ENCODE data around the gene PIK3R5. TPM values are rescaled to one million over a fixed set of nuclear protein-coding genes. Genes with fewer than 3 reads are reported as not detected.
"Not testable (repeated sequence)": the region's sequence is repeated elsewhere in the genome, so short reads cannot be mapped to it uniquely, and the experiment has no call there.

Gene PIK3R5
- total RNA-seq, 2 donors from 2014 or later, result 30.7 to 42.9 TPM

- Histone ChIP-seq H3K27ac (no peak overlapping the region), H3K9me3 (no peaks in the 10 kb centered on the region), H3K4me1 (ENCODE audit: control insufficient read depth in 1 of 2, low read depth in 2 of 2) (no peaks in the 10 kb centered on the region), H3K36me3 (no peaks in the 10 kb centered on the region), H3K27me3 (replicated peaks; ENCODE audit: insufficient read depth) (no peaks in the 10 kb centered on the region), H3K4me3 (no peak overlapping the region)
- peak; percentile 58 for TF ChIP-seq CTCF (IDR thresholded peaks at IDR 0.05)
- ATAC-seq (ENCODE audit: insufficient number of reproducible peaks, low FRiP score, low read depth) (no peak), DNase-seq (ENCODE audit: low spot score) (no peak)
Observed at GRCh38 chr17:8994319-8994718, 28.8 kb upstream of the PIK3R5 start.

GRCh38 chr17:8991514-8992285, 26.2 kb upstream of the PIK3R5 start:
- no peaks in the 10 kb centered on the region for H3K36me3 ChIP-seq
- H3K4me1 ChIP-seq (ENCODE audit: control insufficient read depth in 1 of 2, low read depth in 2 of 2), result no peaks in the 10 kb centered on the region
- DNase-seq (ENCODE audit: low spot score) (no peak), ATAC-seq (ENCODE audit: insufficient number of reproducible peaks, low FRiP score, low read depth) (peak; percentile 51)
- H3K27ac ChIP-seq, result no peak overlapping the region
- H3K27me3 ChIP-seq (replicated peaks; ENCODE audit: insufficient read depth), result no peaks in the 10 kb centered on the region
- H3K9me3 ChIP-seq, result no peaks in the 10 kb centered on the region
- TF ChIP-seq CTCF (IDR thresholded peaks at IDR 0.05), result peak; percentile 90
- no peak overlapping the region for H3K4me3 ChIP-seq

- not testable (repeated sequence) for DNase-seq (ENCODE audit: low spot score); H3K27me3 ChIP-seq (replicated peaks; ENCODE audit: insufficient read depth); ATAC-seq (ENCODE audit: insufficient number of reproducible peaks, low FRiP score, low read depth)
Observed at GRCh38 chr17:8988263-8988935, 22.9 kb upstream of the PIK3R5 start.

GRCh38 chr17:8986295-8986694, 20.8 kb upstream of the PIK3R5 start:
- H3K4me1 ChIP-seq (ENCODE audit: control insufficient read depth in 1 of 2, low read depth in 2 of 2), result no peaks in the 10 kb centered on the region
- no peak overlapping the region for H3K4me3 ChIP-seq
- no peaks in the 10 kb centered on the region for H3K27me3 ChIP-seq (replicated peaks; ENCODE audit: insufficient read depth)
- TF ChIP-seq CTCF (IDR thresholded peaks at IDR 0.05), result no peak
- ATAC-seq (ENCODE audit: insufficient number of reproducible peaks, low FRiP score, low read depth) (no peak), DNase-seq (ENCODE audit: low spot score) (no peak)
- no peak overlapping the region for H3K27ac ChIP-seq
- no peaks in the 10 kb centered on the region for H3K36me3 ChIP-seq
- no peaks in the 10 kb centered on the region for H3K9me3 ChIP-seq

More at GRCh38 chr17:8988263-8988935, 22.9 kb upstream of the PIK3R5 start:
- not testable (repeated sequence) for H3K36me3 ChIP-seq; H3K9me3 ChIP-seq; H3K4me3 ChIP-seq; H3K4me1 ChIP-seq (ENCODE audit: control insufficient read depth in 1 of 2, low read depth in 2 of 2); H3K27ac ChIP-seq

- H3K36me3 ChIP-seq, result no peaks in the 10 kb centered on the region
- ATAC-seq (ENCODE audit: insufficient number of reproducible peaks, low FRiP score, low read depth) (no peak), DNase-seq (ENCODE audit: low spot score) (no peak)
- peaks cover 0 to 3% of the 10 kb centered on the region in 2 donors for H3K4me1 ChIP-seq (ENCODE audit: control insufficient read depth in 1 of 2, low read depth in 2 of 2)
- no peaks in the 10 kb centered on the region for H3K9me3 ChIP-seq
- H3K4me3 ChIP-seq, result no peak overlapping the region
- no peak for TF ChIP-seq CTCF (IDR thresholded peaks at IDR 0.05)
- H3K27ac ChIP-seq, result no peak overlapping the region
- H3K27me3 ChIP-seq (replicated peaks; ENCODE audit: insufficient read depth), result no peaks in the 10 kb centered on the region
Observed at GRCh38 chr17:8985054-8985701, 19.7 kb upstream of the PIK3R5 start.

- ATAC-seq (ENCODE audit: insufficient number of reproducible peaks, low FRiP score, low read depth); H3K4me1 ChIP-seq (ENCODE audit: control insufficient read depth in 1 of 2, low read depth in 2 of 2); H3K27me3 ChIP-seq (replicated peaks; ENCODE audit: insufficient read depth): not testable (repeated sequence)
Observed at GRCh38 chr17:8984225-8984624, 18.7 kb upstream of the PIK3R5 start.

More at GRCh38 chr17:8984225-8984624, 18.7 kb upstream of the PIK3R5 start:
- H3K36me3 ChIP-seq; H3K27ac ChIP-seq; H3K9me3 ChIP-seq; DNase-seq (ENCODE audit: low spot score); H3K4me3 ChIP-seq: not testable (repeated sequence)
